Measurements from ENCODE around the gene TMPRSS4.

DNA sequence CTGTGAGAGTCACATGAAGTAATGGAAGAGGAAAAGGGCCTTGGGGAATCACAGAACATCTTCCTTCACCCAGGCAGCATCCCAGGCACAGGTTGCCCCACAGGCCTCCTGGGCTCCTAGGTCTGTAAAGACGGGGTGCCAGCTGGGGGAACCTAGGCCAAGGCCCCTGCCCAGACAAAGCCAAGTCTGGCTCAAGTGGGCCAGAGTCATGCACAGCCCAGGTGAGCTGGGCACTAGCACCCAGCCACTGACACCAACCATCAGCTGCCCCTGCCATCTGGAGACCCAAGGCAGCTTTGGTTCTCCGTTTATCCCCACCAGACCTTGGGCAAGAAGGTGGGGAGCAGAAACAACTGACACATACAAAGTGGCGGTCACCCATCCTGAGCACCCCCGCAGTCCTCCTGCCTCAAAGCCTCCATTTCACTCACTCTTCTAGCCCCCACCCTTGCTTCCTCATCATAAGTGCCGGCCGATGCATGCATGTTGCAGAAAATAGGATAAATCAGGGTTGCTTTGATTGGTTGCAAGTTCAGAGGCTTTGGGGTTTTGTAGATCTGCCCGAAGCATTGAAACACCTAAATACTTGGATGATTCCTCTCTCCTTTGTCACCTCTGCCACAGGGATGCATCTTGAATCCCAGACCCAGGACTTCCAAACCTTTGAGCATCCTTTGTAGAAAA is 26.5 kb upstream of the TMPRSS4 start:
- no peak for TF ChIP-seq ZNF121 (CRISPR knock-in tag; IDR thresholded peaks at IDR 0.05)
- TF ChIP-seq, protein P1, sequence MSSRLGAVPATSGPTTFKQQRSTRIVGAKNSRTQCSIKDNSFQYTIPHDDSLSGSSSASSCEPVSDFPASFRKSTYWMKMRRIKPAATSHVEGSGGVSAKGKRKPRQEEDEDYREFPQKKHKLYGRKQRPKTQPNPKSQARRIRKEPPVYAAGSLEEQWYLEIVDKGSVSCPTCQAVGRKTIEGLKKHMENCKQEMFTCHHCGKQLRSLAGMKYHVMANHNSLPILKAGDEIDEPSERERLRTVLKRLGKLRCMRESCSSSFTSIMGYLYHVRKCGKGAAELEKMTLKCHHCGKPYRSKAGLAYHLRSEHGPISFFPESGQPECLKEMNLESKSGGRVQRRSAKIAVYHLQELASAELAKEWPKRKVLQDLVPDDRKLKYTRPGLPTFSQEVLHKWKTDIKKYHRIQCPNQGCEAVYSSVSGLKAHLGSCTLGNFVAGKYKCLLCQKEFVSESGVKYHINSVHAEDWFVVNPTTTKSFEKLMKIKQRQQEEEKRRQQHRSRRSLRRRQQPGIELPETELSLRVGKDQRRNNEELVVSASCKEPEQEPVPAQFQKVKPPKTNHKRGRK (CRISPR knock-in tag; IDR thresholded peaks at IDR 0.05): no peak
- no peak for TF ChIP-seq FOSL2 (CRISPR knock-in tag; IDR thresholded peaks at IDR 0.05)
- no peak for TF ChIP-seq HDAC2 (CRISPR knock-in tag; IDR thresholded peaks at IDR 0.05)
- no peak for TF ChIP-seq GTF2F1 (IDR thresholded peaks at IDR 0.05; ENCODE audit: low read length)
- no peak for TF ChIP-seq ZFP62 (CRISPR knock-in tag; IDR thresholded peaks at IDR 0.05)
- TF ChIP-seq SMC3 (IDR thresholded peaks at IDR 0.05; ENCODE audit: low read length): no peak

All from HepG2 (cell line).